D341Med (cell line): ENCODE data around the gene CCT4.
"Not testable (repeated sequence)": the region's sequence is repeated elsewhere in the genome, so short reads cannot be mapped to it uniquely, and the experiment has no call there.

ENCODE experiments used
- DNase-seq: peaks from one replicate; pipeline ENCODE4 v3.0.0; 2012; ENCODE audit warnings: low spot score

CCT4 gene

GRCh38 chr2:61888267-61889055 is at the start of gene CCT4:
TSS of gene CCT4 (minus strand) at chr2:61888656. CDS start at chr2:61888507, 149 bp downstream.
- peak; percentile 91 for DNase-seq

DNA sequence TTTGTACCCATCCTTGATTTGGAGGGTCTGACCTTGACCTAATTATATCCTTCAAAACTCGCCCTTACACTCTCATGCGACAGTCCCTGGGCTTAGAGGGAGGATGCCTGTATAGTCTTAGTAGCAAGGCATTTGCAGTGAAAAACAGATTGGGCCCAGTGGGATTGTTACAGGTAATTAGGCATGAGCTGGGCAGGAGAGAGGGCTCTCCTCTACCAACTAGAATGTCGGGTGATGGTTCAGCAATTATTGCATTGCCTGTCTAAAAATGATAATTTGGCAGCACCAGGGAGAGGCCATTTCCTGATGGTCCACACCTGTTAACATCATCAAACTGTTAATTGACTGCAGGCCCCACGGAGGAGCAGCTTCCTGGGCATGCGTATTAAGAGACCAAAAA is 49.4 kb upstream of the CCT4 start:
- no peak for DNase-seq

- no peak for DNase-seq
Observed at GRCh38 chr2:61937098-61937497, 48.6 kb upstream of the CCT4 start.

DNA sequence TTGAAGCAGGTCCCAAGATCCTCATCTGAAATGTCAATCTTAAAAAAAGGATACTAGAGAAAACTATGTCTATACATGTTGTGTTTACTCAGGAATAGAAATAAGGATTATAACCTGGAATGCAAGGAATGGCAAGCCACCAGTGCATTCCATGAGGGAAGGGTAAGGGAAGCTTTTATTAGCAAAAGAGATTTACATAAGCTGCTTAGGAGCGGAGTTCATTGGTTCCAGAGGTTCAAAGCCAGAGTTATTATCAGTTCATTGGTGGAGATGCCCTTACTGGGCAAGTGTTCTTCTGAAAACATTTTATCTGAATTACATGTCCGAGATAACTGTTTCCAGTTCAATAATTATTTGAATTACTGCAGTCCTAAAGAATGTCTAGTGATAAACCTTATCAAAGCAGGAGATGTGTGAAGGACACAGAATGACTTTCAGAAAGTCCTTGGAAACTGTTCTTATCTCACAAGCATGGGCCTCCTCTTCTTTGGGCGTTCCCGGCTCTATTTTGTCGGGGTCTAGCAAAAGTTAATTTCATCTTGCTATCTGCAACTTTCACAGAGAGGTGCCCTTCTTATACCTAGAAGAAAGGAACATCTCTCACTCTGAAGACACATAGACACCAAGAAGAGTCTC is 40.5 kb upstream of the CCT4 start:
- DNase-seq, result no peak

- no peak for DNase-seq
Observed at GRCh38 chr2:61926531-61927477, 38.3 kb upstream of the CCT4 start.

DNA sequence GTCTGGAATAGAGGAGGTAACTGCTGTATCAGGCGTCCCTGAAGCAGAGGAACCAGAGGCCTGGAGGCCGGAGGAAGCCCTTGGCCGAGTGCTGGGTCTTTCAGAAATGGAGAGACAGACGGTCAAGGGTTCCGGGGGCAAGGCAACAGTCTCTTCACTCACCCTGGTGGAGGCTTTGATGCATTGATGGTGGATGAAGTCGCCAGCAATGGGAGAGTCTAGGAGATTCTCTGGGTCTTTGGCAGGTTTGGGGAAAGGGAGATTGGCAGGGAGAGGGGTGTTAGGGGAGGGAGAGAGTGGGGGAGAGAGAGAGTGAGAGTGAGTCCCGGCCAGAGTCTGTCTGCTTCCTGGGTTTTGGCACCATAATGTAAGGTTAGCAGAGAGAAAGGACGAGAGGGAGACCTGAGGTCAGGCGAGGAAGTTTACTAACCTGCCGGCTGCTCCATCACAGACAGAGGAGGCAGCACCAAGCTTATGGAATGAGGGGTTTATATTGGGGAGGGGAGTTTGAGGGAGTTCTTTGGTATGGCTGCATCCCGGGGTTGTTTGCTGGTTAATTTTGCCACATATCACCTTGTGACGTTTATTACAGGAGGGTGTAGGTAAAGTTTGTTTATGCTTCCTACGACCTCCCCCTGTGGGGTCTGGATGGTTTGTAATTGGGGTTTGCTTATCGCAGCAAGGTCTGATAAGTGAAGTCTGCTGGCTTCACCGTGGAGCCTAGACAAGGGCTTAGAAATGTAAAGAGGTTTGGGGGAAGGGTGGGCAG is 36.6 kb upstream of the CCT4 start:
- DNase-seq, result no peak

- DNase-seq, result no peak
Observed at GRCh38 chr2:61922714-61923113, 34.3 kb upstream of the CCT4 start.

GRCh38 chr2:61920548-61920947 is 32.1 kb upstream of the CCT4 start:
- DNase-seq, result no peak

- DNase-seq, result not testable (repeated sequence)
Observed at GRCh38 chr2:61914794-61915193, 26.3 kb upstream of the CCT4 start.

DNA sequence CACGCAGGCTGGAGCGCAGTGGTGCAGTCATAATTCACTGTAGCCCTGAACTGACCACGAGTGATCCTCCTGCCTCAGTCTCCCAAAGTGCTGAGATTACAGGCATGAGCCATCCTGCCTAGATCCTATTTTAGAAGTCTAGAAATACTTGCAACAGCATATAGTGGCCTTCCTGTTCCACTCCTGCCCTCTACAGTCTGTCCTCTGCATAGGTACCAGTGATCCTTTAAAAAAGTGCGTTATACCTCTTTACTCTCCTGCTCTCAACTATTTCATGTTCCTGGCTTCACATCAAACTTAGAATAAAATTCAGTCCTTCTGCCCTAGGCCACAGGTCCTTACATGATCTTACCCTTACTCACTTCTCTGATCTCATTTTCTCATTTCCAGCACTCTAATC is 23.1 kb upstream of the CCT4 start:
- DNase-seq, result no peak

- no peak for DNase-seq
Observed at GRCh38 chr2:61910603-61911002, 22.1 kb upstream of the CCT4 start.

GRCh38 chr2:61909116-61909515 is 20.7 kb upstream of the CCT4 start:
- DNase-seq, result no peak

GRCh38 chr2:61906186-61906470 is 17.7 kb upstream of the CCT4 start:
- no peak for DNase-seq

DNA sequence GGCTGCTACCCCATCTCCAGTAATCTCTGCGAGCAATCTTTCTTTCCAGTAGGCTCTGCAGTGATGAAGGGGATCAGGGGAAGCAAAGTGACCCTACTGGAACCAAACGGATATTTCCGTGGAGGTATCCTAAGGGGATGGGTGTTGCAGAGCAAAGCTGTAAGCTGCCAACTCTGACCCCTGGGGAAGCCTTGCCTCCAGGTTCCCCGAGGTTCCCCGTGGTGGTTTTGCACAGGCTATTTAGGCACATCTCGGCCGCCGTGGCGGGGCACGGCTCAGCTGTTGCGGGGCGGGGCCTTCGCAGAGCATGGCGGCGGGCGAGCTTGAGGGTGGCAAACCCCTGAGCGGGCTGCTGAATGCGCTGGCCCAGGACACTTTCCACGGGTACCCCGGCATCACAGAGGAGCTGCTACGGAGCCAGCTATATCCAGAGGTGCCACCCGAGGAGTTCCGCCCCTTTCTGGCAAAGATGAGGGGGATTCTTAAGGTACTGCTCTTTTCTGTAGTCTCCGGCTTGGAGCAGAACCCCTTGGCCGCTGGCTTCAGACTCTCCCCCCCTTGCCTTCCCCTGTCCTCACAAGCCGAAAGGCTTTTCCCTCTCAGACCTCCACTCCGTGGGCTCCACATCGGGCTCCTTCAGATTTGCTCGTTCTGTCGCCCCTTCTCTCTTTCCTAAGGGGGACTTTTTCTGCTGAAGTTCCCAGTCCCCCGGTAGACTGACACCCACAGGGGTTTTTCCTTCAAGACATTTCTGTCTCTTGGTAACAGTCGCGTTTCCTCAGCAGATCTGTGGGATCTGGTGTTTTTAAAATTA is 17.1 kb upstream of the CCT4 start, which contains the start of gene COMMD1:
COMMD1 (plus strand) TSS at position 303 of the 814 bp plus-strand sequence; CDS start at position 308, 5 bp downstream.
- DNase-seq, result peak; percentile 88

GRCh38 chr2:61900281-61900680 is 11.8 kb upstream of the CCT4 start:
- DNase-seq, result no peak

- peak; percentile 42 for DNase-seq
Observed at GRCh38 chr2:61898810-61899209, 10.4 kb upstream of the CCT4 start.

DNA sequence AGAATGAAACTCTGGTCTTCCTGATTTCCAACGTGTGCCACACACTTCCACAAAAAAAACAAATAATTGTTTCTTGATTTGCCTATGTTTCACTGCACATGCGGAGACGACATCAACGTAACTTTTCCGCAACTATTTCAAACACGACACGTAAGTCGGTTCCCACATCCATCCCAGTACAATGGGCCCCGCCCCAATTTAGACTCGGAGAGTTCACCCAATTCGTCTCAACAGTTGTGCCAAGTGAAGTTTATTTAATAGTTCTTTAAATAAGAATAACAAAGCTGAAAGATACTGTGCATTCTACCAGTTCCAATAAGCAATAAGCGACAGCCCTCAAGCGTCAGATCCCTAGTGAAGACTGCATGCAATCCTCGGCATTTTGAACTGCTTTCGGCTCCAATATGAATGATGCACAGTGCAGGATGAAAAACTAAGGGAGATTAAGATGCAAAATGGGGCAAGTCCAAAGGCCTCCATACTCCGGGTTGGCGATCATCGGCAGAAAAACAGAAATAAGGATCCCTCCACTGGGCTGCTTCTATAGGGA is 664 bp downstream of the CCT4 start:
- no peak for DNase-seq

- DNase-seq, result no peak
Observed at GRCh38 chr2:61885896-61886603, 2.4 kb downstream of the CCT4 start.

DNA sequence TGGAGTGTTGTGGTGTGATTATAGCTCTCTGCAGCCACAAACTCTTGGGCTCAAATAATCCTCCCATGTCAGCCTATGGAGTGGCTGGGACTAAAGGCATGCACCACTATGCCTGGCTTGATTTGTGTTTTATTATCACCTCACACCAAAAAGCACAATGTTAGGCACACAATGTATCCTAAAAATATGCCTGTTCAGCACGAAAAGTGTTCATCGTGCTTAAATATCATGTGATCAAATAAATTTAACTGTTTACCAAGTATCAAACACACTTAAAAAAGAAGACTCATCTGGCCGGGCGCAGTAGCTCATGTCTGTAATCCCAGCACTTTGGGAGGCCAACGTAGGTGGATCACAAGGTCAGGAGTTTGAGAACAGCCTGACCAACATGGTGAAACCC is 5.6 kb downstream of the CCT4 start:
- no peak for DNase-seq

- not testable (repeated sequence) for DNase-seq
Observed at GRCh38 chr2:61879351-61879750, 9.1 kb downstream of the CCT4 start.
